ENCODE data around the gene SPIRE2. TPM values are rescaled to one million over a fixed set of nuclear protein-coding genes. Genes with fewer than 3 reads are reported as not detected.
"Not testable (repeated sequence)": the region's sequence is repeated elsewhere in the genome, so short reads cannot be mapped to it uniquely, and the experiment has no call there.

The SPIRE2 gene
- total RNA-seq, 1 experiment from 2014 or later = 4.6 TPM

GRCh38 chr16:89913408-89914387 is 85.4 kb downstream of the SPIRE2 start:
- no peak for DNase-seq (ENCODE audit: low spot score)

DNA sequence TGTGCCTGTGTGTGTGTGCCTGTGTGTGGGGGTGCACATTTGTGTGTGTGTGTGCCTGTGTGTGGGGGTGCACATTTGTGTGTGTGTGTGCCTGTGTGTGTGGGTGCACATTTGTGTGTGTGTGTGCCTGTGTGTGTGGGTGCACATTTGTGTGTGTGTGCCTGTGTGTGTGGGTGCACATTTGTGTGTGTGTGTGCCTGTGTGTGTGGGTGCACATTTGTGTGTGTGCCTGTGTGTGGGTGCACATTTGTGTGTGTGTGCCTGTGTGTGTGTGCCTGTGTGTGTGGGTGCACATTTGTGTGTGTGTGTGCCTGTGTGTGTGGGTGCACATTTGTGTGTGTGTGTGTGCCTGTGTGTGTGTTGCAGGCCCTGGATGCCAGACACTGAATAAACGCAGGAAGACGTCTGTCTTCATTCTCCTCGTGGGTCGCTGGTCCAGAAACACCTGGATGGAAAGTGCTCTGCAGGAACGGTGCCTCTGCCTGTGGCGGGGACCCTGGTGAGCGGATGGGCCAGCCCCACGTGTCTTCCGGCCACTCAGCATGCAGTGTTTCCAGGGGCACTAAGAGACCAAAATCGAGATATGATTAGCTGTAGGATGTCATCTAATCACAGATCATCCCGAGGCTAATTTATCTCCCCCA is 86.5 kb downstream of the SPIRE2 start:
- not testable (repeated sequence) for DNase-seq (ENCODE audit: low spot score)

DNA sequence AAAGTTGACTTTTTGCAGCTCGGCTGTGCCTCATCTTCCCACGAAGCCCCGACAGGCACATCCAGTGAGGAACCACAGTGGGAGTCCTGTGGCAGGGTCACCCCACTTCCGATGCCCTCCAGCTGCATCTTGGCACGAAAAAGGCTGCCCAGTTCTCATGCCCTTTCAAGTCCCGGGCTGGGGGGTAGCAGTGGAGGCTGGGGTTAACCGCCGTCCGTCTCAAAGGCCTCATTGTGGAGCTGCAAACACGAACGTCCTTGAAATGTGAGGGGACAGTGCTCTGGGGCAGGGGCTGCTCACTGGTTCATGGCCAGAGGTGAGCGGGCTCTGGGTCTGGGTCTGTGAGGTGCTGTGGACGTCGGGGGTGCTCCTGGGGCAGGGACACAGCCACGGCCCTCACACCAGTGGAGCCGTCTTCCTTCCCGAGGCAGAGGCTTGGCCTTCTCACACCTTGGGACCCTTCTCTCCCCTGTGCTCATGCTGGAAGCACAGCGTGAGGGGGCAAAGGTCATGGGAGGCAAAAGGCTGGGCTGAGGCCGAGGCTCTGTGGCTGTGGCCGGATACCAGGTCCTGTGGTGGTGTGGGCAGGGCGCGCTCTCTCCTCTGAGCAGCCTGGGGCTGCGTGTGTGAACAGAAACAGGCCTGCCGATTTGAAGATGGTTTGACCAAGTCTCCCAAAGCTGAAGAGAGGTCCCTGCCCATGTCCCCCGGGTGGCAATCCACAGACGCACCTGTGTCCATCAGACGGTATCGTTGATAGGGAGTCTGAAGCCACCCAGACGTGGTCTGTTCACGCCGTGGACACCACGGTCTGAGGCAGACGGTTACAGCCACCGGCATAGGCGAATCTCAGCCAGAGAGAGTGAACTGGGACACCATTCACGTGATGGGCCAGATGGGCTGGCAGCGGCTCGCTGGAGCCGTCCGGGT is 87.3 kb downstream of the SPIRE2 start:
- DNase-seq (ENCODE audit: low spot score) = no peak

GRCh38 chr16:89917773-89918452 is 89.6 kb downstream of the SPIRE2 start:
- DNase-seq (ENCODE audit: low spot score) = peak; percentile 99

DNA sequence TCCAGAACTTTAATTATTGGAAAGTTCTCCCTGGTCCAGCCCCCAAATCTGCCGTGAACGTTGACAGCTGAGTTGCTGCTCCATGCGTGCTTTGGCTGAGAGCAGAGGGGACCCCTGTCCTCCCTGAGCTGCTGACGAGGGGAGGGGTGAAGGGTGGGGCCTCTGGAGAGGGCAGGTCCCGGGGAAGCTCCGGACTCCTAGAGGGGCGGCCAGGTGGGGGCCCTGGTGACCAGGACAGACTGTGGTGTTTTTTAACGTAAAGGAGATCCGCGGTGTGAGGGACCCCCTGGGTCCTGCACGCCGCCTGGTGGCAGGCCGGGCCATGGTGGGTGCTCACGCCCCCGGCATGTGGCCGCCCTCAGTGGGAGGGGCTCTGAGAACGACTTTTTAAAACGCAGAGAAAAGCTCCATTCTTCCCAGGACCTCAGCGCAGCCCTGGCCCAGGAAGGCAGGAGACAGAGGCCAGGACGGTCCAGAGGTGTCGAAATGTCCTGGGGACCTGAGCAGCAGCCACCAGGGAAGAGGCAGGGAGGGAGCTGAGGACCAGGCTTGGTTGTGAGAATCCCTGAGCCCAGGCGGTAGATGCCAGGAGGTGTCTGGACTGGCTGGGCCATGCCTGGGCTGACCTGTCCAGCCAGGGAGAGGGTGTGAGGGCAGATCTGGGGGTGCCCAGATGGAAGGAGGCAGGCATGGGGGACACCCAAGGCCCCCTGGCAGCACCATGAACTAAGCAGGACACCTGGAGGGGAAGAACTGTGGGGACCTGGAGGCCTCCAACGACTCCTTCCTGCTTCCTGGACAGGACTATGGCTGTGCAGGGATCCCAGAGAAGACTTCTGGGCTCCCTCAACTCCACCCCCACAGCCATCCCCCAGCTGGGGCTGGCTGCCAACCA is 90.4 kb downstream of the SPIRE2 start, which contains the start of gene MC1R:
TSS of gene MC1R (plus strand) at position 410 of the 895 bp plus-strand sequence. CDS start at position 807, 397 bp downstream.
- no peak for DNase-seq (ENCODE audit: low spot score)

GRCh38 chr16:89919535-89920406 is 91.5 kb downstream of the SPIRE2 start:
- peak; percentile 10 for DNase-seq (ENCODE audit: low spot score)

GRCh38 chr16:89920723-89921122 is 92.4 kb downstream of the SPIRE2 start:
- DNase-seq (ENCODE audit: low spot score) = peak; percentile 13

Other genes with a start within 250 kb of the SPIRE2 start
- gene DPEP1, start 214.8 kb upstream of the SPIRE2 start, total RNA-seq (2014; rRNA removed; shearing (Covaris generic)) = not detected in 2 replicates
- 70.7 and 95.1 TPM in 2 replicates for gene CHMP1A, start 170.8 kb upstream of the SPIRE2 start, total RNA-seq (2014; rRNA removed; shearing (Covaris generic))
- 6.4 and 9.9 TPM in 2 replicates for gene SPATA33, start 170.6 kb upstream of the SPIRE2 start, total RNA-seq (2014; rRNA removed; shearing (Covaris generic))
- 23.0 and 37.5 TPM in 2 replicates for gene CDK10, start 141.8 kb upstream of the SPIRE2 start, total RNA-seq (2014; rRNA removed; shearing (Covaris generic))
- gene SPATA2L, start 126.8 kb upstream of the SPIRE2 start, total RNA-seq (2014; rRNA removed; shearing (Covaris generic)) = 8.1 and 9.2 TPM in 2 replicates
- 4.1 and 6.0 TPM in 2 replicates for gene VPS9D1, start 107.6 kb upstream of the SPIRE2 start, total RNA-seq (2014; rRNA removed; shearing (Covaris generic))
- gene ZNF276, start 106.9 kb upstream of the SPIRE2 start, total RNA-seq (2014; rRNA removed; shearing (Covaris generic)) = 5.9 and 6.9 TPM in 2 replicates
- 18.8 and 23.4 TPM in 2 replicates for gene FANCA, start 11.8 kb upstream of the SPIRE2 start, total RNA-seq (2014; rRNA removed; shearing (Covaris generic))
- 95.7 and 97.1 TPM in 2 replicates for gene TCF25, start 45.1 kb downstream of the SPIRE2 start, total RNA-seq (2014; rRNA removed; shearing (Covaris generic))
- gene MC1R, start 90.4 kb downstream of the SPIRE2 start, total RNA-seq (2014; rRNA removed; shearing (Covaris generic)) = 1.1 and 1.8 TPM in 2 replicates
- gene TUBB3, start 94.9 kb downstream of the SPIRE2 start, total RNA-seq (2014; rRNA removed; shearing (Covaris generic)) = 217 and 304 TPM in 2 replicates
- gene DEF8, start 120.3 kb downstream of the SPIRE2 start, total RNA-seq (2014; rRNA removed; shearing (Covaris generic)) = 53.9 and 68.6 TPM in 2 replicates
- gene DBNDD1, start 191.0 kb downstream of the SPIRE2 start, total RNA-seq (2014; rRNA removed; shearing (Covaris generic)) = 8.7 and 11.7 TPM in 2 replicates
- not detected in 2 replicates for gene PRDM7, start 248.9 kb downstream of the SPIRE2 start, total RNA-seq (2014; rRNA removed; shearing (Covaris generic))

All from H4 (cell line).